ENCODE results near the gene MAN1A1.
A peak's percentile ranks its signal among the peaks of the same experiment; 100 is the strongest.

GRCh38 chr6:119226089-119226488 lies 123.5 kb downstream of the MAN1A1 start:
- TF ChIP-seq, protein P1, sequence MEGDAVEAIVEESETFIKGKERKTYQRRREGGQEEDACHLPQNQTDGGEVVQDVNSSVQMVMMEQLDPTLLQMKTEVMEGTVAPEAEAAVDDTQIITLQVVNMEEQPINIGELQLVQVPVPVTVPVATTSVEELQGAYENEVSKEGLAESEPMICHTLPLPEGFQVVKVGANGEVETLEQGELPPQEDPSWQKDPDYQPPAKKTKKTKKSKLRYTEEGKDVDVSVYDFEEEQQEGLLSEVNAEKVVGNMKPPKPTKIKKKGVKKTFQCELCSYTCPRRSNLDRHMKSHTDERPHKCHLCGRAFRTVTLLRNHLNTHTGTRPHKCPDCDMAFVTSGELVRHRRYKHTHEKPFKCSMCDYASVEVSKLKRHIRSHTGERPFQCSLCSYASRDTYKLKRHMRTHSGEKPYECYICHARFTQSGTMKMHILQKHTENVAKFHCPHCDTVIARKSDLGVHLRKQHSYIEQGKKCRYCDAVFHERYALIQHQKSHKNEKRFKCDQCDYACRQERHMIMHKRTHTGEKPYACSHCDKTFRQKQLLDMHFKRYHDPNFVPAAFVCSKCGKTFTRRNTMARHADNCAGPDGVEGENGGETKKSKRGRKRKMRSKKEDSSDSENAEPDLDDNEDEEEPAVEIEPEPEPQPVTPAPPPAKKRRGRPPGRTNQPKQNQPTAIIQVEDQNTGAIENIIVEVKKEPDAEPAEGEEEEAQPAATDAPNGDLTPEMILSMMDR (IDR thresholded peaks at IDR 0.05) = no peak
- no peak for TF ChIP-seq POLR2A (IDR thresholded peaks at IDR 0.05)
- TF ChIP-seq POLR2AphosphoS5 (IDR thresholded peaks at IDR 0.05) = peak in 1 of 4 donors; percentile 10

Measured in sigmoid colon (tissue), 4 donors.